Measurements from ENCODE around the gene GLI2.

Gene GLI2

DNA sequence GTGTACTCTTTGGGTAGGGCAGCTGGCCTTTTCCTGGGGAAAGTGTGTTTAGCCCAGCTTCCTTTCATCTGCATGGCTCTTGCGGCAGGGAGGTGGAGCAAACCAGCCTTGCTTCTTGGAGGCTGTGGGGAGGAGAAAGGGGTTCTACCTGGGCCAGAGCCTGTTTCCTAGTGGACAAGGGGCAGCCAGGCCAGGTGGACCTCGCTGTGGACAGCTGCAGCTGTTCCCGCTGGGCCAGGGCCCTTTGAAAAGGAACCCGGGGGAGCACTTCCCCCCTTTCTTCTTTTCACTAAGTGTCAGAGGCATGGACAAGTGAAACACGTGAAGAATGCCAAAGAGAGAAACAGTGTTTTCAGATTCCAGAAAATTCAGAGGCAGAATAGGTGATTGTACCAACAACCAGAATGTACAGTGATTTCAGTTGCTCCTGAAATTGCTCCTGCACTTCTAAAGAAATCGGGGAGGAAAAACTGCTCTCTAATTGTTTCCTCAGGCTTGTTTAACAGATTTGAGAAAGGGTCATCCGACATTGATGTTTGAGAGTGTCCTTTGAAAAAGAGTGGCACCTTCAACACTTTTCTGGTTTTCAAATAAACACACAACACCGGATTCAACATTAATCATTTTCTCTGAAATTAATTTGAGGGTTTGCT, 3.9 kb downstream of the GLI2 start:
- no peaks in the 10 kb centered on the region for H3K9me3 Mint-ChIP-seq
- H3K27ac Mint-ChIP-seq, result no peak overlapping the region
- H3K4me3 Mint-ChIP-seq, result no peak overlapping the region
- H3K4me1 Mint-ChIP-seq, result peaks cover 9% of the 10 kb centered on the region
- DNase-seq (ENCODE audit: low spot score in 2 of 2), result no peak
- ATAC-seq, result no peak
- no peaks in the 10 kb centered on the region for H3K36me3 Mint-ChIP-seq

DNA sequence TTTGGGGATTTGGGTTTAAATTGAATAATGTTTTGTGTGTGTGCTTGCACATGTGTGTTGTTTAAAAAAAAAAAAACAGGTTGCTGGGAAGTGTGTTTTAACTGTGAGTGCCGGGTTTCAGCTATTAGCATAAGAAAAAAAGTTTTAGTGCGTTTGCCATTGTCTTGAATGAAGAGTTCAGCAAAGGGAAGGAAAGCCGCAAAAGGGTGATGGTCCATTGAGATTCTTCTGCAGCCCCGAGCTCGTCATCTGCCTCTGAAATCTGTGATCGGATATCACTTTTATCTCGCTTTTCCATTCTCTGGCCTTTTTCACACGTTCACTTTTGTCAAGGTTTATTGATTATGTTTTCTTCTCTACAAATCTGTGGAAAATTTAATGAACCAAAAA, 4.7 kb downstream of the GLI2 start:
- ATAC-seq (no peak), DNase-seq (ENCODE audit: low spot score in 2 of 2) (no peak)
- Mint-ChIP-seq H3K9me3 (no peaks in the 10 kb centered on the region), H3K4me3 (no peak overlapping the region), H3K36me3 (no peaks in the 10 kb centered on the region), H3K4me1 (peaks cover 9% of the 10 kb centered on the region), H3K27ac (no peak overlapping the region)

DNA sequence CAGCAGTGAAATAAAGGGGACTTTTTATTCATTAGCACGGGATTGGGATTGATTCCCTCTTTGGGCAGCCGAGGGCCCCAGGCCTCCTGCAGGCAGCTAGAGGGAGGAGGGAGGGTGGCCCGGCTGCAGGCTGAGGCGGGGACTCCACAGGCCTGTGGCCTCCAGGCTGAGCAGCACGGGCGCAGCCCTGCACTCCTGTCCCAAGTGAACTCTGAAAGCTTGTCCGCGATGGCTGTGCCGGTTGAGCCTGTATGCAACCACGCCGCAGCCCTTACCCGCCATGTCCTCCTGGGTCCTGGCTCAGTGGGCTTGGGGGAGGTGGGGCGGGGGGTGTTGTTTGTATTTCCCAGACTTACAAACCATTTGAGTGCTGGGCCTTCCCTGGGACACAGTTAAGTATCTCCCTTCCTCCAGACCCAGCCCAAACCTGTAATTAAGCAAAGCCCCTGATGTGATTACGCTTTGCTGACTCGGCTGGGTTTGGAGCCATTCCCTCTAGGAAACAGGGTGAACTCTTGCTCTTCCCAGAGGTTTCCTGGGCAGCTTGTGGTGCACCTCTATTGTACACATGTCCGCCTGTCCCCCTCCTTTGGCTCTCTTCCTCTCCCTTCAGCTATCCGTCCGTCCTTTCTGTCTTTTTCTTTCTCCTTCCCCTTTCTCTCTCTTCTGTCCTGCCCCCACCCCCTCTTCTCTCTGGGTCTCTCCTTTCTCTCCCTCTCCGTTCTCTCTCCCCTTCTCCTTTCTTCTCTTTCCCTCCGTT, 5.3 kb downstream of the GLI2 start:
- Mint-ChIP-seq H3K4me3 (no peak overlapping the region), H3K4me1 (peaks cover 9% of the 10 kb centered on the region), H3K36me3 (no peaks in the 10 kb centered on the region), H3K9me3 (no peaks in the 10 kb centered on the region), H3K27ac (no peak overlapping the region)
- ATAC-seq, result no peak
- no peak for DNase-seq (ENCODE audit: low spot score in 2 of 2)

DNA sequence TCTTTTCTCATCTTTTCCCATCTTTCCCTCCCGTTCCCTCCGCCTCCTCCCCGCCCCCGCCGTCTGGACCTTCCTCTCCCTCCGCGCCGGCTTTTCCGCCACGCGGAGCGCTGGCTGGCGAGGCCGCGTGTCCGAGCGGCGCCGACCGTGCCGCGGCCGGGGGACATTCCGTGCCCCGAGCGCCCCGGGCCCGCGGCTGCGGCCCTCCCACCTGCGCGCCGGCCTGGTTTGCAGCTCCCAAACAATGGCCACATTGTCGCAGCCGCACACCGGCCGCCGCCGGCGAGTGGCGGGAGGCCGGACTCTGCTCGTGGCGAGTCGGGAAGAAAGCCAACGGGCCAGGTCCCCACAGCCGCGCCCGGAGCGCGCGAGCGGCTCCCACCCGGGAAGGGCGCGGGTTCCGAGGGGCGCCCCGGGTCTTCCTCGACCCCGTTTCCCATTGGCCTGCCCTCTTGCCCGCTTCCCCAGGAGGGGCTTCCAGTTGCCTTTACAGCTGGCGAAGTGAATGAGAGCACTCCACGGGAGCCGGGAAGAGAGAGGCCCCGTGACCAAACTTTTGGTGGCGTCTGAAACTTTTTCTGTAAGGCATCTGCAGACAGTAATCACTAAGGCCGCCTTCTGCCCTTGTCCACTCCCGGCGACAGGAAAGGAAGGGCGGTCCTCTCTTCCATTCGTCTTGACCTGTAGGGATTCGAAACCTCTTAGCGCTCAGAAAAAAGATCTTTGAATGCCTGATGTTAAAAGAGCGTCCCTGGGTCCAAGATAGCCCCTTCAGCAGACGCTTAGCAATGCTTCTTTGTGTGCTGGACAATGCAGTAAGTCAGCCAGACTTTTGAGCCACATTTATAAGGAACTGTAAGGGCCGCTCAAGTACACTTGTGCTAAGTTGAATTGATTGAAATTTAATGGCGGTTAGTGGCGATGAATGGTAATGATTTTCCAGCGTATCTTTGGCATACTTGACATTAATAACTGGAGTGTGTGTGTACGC, 6.2 kb downstream of the GLI2 start:
- H3K4me3 Mint-ChIP-seq, result no peak overlapping the region

DNA sequence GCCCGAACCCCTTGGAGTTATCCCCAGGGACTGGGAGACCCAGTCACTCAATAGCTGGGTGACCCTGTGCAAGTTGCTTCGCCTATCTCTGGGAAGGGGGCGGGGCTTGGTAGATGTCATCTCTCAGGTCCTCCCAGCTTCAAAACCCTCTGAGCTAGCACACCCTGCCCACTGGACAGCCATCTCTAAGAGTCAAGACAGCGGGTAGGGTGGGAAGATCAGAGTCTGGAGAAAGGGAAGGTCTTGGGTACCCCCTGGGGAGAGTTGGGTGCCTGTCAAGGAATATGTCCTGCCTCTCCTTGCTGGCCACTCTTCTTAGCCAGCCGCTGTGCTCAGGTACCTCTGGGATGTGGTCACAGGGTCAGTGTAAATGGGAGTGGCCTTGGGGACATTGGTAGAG, 8.0 kb downstream of the GLI2 start:
- H3K4me1 Mint-ChIP-seq, result no peaks in the 10 kb centered on the region
- H3K27ac Mint-ChIP-seq, result no peak overlapping the region
- H3K4me3 Mint-ChIP-seq, result no peak overlapping the region
- DNase-seq (ENCODE audit: low spot score in 2 of 2) (no peak), ATAC-seq (no peak)
- no peaks in the 10 kb centered on the region for H3K36me3 Mint-ChIP-seq
- H3K9me3 Mint-ChIP-seq, result no peaks in the 10 kb centered on the region

More for the DNA sequence above, 6.2 kb downstream of the GLI2 start:
- ATAC-seq, result no peak
- Mint-ChIP-seq H3K27ac (no peak overlapping the region), H3K9me3 (no peaks in the 10 kb centered on the region), H3K4me1 (peaks cover 7% of the 10 kb centered on the region), H3K36me3 (no peaks in the 10 kb centered on the region)
- no peak for DNase-seq (ENCODE audit: low spot score in 2 of 2)

DNA sequence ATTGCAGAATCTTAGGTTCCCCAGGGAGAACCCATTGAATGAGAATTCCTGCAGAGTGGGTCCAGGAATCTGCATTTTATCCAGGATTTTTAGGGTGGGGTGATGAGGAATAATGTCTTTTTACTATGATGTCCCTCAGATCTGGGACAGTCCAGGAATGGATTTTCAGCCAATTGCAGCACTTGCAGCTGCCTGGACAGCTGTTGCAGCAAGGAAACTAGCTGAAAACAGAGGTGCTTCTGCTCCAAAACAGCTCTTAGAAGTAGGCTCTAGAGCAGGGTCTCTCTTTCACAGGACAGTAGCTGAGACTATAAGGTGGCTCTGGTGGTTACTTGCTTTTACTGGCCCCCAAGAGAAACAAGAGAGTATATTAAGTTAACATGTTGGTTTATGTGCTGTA, 9.1 kb downstream of the GLI2 start:
- Mint-ChIP-seq H3K4me3 (no peak overlapping the region), H3K36me3 (no peaks in the 10 kb centered on the region), H3K9me3 (no peaks in the 10 kb centered on the region), H3K4me1 (no peaks in the 10 kb centered on the region), H3K27ac (no peak overlapping the region)
- no peak for ATAC-seq
- DNase-seq (ENCODE audit: low spot score in 2 of 2), result no peak

DNA sequence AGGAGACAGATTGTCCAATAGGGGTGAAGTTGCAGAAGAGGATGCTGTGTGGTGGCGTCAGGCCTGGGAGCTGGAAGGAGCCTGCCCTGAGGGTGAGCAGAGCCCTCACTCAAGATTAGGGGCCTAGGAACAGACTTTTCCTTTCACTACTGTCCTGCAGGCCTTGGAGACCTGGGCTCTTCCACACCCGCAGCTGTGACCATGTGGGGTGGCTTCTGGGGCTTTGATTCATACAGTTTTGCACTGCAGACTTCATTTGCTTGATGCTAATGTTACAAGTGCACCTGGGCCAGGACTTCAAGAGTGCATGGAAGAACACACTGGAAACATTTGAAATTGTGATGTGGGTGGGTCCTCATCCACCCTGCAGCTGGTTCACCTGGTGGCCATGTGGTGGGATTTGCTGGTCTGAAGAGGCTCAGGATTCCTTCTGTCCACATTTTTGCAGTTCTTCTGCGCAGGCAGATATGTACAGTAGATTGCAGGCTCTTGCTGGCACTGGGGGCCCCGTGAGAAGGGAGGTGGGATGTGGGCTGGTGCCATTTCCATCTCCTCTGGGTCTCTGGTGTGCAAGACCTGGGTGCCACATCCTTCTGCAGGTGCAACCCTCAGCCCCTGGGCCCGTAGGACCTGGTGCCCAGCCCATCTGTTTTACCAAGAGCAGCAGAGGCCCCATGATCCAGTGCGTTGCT, 9.9 kb downstream of the GLI2 start:
- H3K27ac Mint-ChIP-seq, result no peak overlapping the region
- DNase-seq (ENCODE audit: low spot score in 2 of 2) (no peak), ATAC-seq (no peak)
- no peaks in the 10 kb centered on the region for H3K4me1 Mint-ChIP-seq
- H3K36me3 Mint-ChIP-seq, result no peaks in the 10 kb centered on the region
- H3K9me3 Mint-ChIP-seq, result no peaks in the 10 kb centered on the region
- no peak overlapping the region for H3K4me3 Mint-ChIP-seq

DNA sequence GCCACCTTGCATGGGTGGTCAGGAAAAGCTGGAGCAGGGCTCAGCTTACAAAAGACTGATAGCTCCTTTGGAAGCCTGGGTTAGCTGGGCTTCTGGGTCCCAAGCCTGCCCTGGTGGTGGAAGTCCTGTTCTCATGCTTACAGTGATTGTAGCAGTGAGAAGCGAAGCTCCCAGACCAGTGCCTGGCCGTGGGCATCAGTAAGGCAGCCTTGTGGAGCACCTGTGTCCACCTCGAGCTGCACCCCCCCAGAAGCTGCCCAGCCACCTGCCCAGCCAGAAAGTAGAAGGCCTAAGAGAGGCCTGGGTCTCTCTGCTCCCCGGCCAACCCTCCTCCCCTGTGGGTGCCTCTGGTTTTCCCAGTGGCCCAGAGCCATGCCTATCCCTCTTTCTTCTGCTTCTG, 10.5 kb downstream of the GLI2 start:
- DNase-seq (ENCODE audit: low spot score in 2 of 2), result no peak
- Mint-ChIP-seq H3K27ac (no peak overlapping the region), H3K9me3 (no peaks in the 10 kb centered on the region), H3K36me3 (no peaks in the 10 kb centered on the region), H3K4me1 (no peaks in the 10 kb centered on the region), H3K4me3 (no peak overlapping the region)
- no peak for ATAC-seq

DNA sequence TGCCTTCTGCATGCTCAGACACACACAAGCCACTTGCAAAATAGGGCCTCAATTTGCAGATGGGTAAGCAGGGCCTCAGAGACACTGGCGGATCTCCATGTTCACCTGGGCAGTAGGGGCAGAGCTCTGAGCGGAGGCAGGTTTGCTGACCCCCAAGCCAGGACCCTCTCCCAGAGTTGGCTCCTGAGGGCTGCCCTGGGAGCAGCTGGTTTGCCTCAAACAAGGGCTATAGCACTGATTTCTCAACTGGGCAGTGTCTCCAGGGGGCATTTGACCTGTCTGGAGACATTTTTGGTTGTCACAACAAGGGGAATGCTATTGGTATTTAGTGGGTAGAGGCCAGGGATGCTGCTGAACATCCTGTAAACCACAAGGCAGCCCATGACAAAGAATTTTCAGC, 11.6 kb downstream of the GLI2 start:
- Mint-ChIP-seq H3K27ac (no peak overlapping the region), H3K36me3 (no peaks in the 10 kb centered on the region)
- ATAC-seq, result no peak

DNA sequence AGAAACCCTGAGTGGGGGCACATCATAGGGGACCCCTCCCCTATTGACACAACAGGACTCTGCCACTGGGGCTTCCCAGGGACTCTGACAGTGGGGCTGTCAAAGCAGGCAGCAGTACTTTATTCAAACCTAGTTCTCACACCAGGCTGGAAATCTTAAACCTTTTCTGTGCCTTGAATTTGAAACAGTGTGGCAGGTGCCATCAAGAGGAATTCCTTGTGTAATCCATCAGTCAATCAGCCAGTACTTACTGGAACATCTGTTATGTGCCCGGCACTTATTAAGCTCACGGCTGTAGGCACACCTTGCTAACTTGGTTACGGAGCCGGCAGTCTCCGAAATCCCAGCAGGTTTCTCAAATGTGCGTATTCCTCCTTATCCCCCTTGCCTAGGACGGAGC, 12.0 kb downstream of the GLI2 start:
- DNase-seq (ENCODE audit: low spot score in 2 of 2) (no peak), ATAC-seq (no peak)
- Mint-ChIP-seq H3K9me3 (no peaks in the 10 kb centered on the region), H3K4me3 (no peak overlapping the region), H3K4me1 (no peaks in the 10 kb centered on the region), H3K36me3 (no peaks in the 10 kb centered on the region), H3K27ac (no peak overlapping the region)

More for the DNA sequence above, 11.6 kb downstream of the GLI2 start:
- no peaks in the 10 kb centered on the region for H3K4me1 Mint-ChIP-seq
- no peak overlapping the region for H3K4me3 Mint-ChIP-seq
- H3K9me3 Mint-ChIP-seq, result no peaks in the 10 kb centered on the region
- DNase-seq (ENCODE audit: low spot score in 2 of 2), result no peak

DNA sequence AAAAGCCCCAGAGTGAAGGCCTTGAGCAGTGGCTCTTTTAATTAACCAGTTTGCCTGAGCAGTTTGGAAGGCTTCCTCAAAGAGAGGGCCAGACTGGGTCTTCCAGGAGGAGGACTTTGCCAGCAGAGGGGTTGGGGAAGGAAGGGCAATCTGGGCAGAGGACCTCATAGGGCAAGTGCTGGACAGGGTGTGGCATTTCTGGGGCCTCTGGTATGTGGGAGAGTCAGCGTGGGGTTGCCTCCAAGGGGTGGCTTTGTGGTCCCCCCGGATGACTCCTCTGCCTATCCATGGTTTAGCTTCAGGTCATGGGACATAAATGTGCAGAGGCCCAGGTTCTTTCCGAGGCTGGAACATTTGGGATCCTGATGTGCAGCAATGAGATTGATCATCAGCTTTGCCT, 12.6 kb downstream of the GLI2 start:
- DNase-seq (ENCODE audit: low spot score in 2 of 2) (no peak), ATAC-seq (no peak)
- Mint-ChIP-seq H3K27ac (no peak overlapping the region), H3K36me3 (no peaks in the 10 kb centered on the region), H3K4me3 (no peak overlapping the region), H3K4me1 (no peaks in the 10 kb centered on the region), H3K9me3 (no peaks in the 10 kb centered on the region)

DNA sequence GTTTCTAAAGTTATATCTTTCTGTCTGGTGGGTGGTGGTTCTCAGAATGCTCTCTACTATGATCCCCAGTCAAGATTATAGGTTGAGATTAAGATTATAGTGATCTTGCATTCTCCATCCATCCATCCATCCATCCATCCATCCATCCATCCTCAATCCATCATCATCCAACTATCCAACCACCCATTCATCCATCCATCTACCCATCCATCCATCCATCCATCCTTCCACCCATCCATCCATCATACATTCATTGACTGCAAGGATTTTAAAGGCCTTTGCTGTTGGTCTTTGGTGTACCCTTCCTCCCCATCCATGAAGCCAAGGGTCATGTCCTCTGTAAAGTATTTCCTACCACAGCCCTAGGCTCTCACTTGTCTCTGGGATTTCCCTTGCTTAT, 13.1 kb downstream of the GLI2 start:
- Mint-ChIP-seq H3K27ac (no peak overlapping the region), H3K36me3 (no peaks in the 10 kb centered on the region)

DNA sequence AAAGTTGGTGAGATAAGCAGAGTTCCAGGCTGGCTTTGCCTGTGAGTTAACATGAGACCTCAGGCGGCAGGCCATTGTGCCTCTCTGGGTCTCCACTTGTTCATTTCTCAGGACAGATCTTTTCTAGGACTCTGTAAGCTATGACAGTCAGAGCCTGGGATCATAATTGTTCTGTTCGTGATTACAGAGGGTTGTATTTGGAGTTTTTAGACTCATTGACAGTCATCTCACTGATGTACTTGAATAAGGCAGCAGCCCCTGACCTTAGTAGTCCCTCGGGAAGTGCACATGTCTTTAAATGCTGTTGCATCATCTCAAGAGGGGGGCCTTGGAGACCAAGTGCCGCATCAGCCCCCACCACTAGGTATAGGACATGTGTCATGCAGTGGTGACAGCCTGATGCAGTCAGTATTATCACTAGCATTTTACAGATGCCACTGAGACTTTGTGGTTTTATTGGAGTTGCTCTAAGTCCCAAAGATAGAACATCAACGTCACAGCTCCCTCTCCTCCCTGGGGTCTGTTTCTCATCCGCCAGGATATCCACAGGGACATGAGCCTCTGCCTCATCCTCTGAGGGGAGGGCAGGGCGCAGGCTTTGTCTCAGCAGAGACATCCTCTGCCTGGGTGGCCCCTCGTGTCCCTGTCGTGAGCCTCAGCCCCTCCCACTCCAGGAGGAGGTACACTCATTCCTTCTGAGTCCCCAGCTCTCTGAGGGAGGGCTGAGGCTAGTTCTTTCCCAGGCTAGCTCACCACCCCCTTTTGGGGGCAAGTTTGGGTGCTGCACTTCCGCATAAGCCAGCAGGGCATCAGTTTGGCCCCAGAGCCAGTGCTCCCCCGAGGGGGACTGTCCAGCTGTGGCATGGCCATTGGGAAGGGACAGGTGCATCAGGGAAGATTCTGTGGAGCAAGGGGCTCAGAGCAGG, 14.1 kb downstream of the GLI2 start:
- ATAC-seq, result no peak
- no peak for DNase-seq (ENCODE audit: low spot score in 2 of 2)
- no peaks in the 10 kb centered on the region for H3K4me1 Mint-ChIP-seq
- H3K27ac Mint-ChIP-seq, result no peak overlapping the region
- no peak overlapping the region for H3K4me3 Mint-ChIP-seq
- H3K9me3 Mint-ChIP-seq, result no peaks in the 10 kb centered on the region
- H3K36me3 Mint-ChIP-seq, result no peaks in the 10 kb centered on the region

More for the DNA sequence above, 13.1 kb downstream of the GLI2 start:
- DNase-seq (ENCODE audit: low spot score in 2 of 2) (no peak), ATAC-seq (no peak)
- Mint-ChIP-seq H3K4me3 (no peak overlapping the region), H3K9me3 (no peaks in the 10 kb centered on the region), H3K4me1 (no peaks in the 10 kb centered on the region)

DNA sequence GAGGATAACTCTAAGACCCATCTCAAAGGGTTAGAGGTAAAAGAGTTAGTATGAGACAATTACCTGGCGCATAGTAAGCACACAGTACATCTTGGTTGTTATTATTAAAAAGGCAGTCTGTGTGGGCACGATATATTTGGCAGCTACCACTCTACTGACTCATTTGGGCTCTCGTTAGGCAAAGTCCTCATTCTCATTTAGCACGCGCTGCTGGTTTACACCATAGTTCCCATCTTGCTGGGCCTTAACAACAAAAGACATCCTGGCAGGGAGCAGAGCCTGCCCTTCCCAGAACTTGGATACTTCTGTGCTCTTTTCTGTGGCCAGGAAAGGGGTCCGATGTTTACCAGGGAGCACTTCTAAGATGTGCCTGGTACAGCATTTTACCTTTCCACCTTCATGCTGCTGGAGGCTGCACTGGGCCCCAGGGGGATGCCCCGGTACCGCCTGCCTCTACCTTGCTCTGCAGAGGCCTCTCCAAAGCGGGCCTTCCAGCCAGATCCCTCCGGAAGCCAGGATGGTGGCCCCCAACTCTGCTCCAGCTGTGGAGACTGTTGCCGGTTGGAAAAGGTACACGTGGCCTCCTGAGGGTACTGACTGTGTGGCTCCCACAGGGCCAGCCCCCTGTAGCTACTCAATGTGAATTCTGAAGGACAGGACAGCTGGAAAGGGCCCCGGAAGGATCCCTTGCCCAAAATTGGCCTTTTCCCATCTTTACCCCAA, 15.0 kb downstream of the GLI2 start:
- Mint-ChIP-seq H3K4me1 (no peaks in the 10 kb centered on the region), H3K27ac (no peak overlapping the region), H3K9me3 (no peaks in the 10 kb centered on the region), H3K36me3 (no peaks in the 10 kb centered on the region), H3K4me3 (no peak overlapping the region)
- ATAC-seq, result no peak
- no peak for DNase-seq (ENCODE audit: low spot score in 2 of 2)

Measured in stimulated activated effector memory CD8-positive, alpha-beta T cell treated with anti-CD3 and anti-CD28 coated beads, Interleukin-12 subunit alpha, Interleukin-12 subunit beta, amount 100 ng/mL, for 72 hours (primary cell).